ENCODE data around the gene ZNF385B. TPM values are rescaled to one million over a fixed set of nuclear protein-coding genes. Genes with fewer than 3 reads are reported as not detected.

ZNF385B gene
- total and polyA plus RNA-seq, 9 of the 15 experiments (the other 6 are each of a cell fraction or from before 2014, with no cell fraction given): 0.50 TPM; not detected in 8

DNA sequence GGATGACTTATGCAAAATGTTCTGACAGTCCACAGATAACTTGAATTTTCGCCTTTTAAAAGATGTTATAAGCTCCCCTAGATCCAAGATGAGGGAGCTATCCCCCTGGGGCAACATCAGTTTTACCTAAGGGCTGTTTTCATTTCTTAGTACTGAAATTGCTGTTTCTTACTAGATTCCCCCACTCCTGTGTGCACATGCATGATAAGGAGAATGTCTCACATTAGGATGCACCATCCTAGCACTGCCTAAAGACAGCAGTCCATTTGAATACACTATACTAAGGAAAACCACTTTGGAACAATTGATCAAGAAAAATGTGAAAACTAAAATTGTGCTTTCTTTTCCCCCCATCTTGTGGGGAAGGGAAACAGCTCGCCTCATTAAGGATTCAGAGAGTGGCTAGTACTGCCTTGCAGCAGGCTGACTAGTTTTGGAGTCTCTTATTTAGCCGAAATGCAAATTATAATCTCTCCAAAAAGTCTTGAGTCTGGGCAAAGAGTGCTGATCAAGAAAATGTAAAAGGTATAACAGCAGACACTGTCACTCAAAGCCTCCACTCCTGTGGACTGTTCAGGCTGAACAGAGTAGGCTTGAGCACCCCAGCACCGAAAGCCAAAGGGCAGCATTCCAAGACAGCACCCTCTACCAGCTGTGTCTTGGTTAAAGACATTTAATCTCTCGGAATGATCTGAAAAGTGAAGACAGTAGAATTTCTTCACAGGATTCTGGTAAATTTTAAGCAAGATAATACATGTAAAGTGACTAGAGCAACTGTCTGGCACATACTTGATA, 65.0 kb downstream of the ZNF385B start (continued):
- TF ChIP-seq RBM14 (IDR thresholded peaks at IDR 0.05; ENCODE audit: borderline replicate concordance, insufficient read depth, low read depth, low read length) (no peak), FOXJ2 (tag; IDR thresholded peaks at IDR 0.05) (no peak), ZNF57 (CRISPR knock-in tag; IDR thresholded peaks at IDR 0.05) (no peak), FOXA3 (CRISPR knock-in tag; conservative IDR thresholded peaks at IDR 0.05 in 1 of 2, IDR thresholded peaks at IDR 0.05 in 1 of 2) (no peak), ZBTB8A (IDR thresholded peaks at IDR 0.05; ENCODE audit: partially characterized antibody) (no peak), TEAD4 (IDR thresholded peaks at IDR 0.05; ENCODE audit: low read length) (peak; percentile 58; the same call in 1 of the 2 replicates), TEAD4 (CRISPR knock-in tag; IDR thresholded peaks at IDR 0.05; ENCODE audit: borderline replicate concordance) (no peak), ETV5 (CRISPR knock-in tag; IDR thresholded peaks at IDR 0.05; ENCODE audit: low read depth) (no peak), ZFP36 (IDR thresholded peaks at IDR 0.05; ENCODE audit: low read depth, low read length, partially characterized antibody) (no peak), PML (IDR thresholded peaks at IDR 0.05; ENCODE audit: low read length) (no peak), CBFA2T3 (IDR thresholded peaks at IDR 0.05) (peak; percentile 61), ARID1B (IDR thresholded peaks at IDR 0.05) (peak; percentile 52; the same call in 1 of the 2 replicates), HMG20A (CRISPR knock-in tag; conservative IDR thresholded peaks at IDR 0.05) (no peak)
- TF ChIP-seq, protein P1, sequence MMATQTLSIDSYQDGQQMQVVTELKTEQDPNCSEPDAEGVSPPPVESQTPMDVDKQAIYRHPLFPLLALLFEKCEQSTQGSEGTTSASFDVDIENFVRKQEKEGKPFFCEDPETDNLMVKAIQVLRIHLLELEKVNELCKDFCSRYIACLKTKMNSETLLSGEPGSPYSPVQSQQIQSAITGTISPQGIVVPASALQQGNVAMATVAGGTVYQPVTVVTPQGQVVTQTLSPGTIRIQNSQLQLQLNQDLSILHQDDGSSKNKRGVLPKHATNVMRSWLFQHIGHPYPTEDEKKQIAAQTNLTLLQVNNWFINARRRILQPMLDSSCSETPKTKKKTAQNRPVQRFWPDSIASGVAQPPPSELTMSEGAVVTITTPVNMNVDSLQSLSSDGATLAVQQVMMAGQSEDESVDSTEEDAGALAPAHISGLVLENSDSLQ (IDR thresholded peaks at IDR 0.05): peak; percentile 60
- TF ChIP-seq, protein P2, sequence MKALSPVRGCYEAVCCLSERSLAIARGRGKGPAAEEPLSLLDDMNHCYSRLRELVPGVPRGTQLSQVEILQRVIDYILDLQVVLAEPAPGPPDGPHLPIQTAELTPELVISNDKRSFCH (CRISPR knock-in tag; IDR thresholded peaks at IDR 0.05): no peak
- TF ChIP-seq, protein P2 (tag; IDR thresholded peaks at IDR 0.05): no peak
